Measurements from ENCODE around the gene CLEC1B. TPM values are rescaled to one million over a fixed set of nuclear protein-coding genes. Genes with fewer than 3 reads are reported as not detected.
A peak's percentile ranks its signal among the peaks of the same experiment; 100 is the strongest.

Gene CLEC1B
- total and polyA plus RNA-seq, 12 donors, result 0.22 to 2.8 (median 0.46) TPM; not detected in 5

DNA sequence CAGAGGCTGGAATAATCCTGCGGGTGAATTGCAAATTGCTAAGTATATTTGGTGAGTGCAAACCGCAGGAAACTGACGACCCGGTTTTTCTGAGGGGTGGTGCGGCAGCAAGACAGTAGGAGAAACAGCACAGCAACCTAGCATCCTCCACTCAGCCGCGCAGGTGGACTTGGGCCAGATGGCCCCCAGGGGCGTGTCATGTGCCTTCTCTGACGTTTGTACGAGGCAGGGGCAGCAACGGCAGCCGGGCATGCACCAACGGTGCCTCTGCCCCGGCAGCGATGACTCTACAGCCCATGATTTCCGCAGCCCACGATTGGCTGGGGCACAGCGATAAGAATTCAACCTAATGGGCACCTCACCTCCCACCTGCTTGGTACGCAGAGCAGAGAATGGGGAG, 55.7 kb downstream of the CLEC1B start:
- TF ChIP-seq, protein P1, sequence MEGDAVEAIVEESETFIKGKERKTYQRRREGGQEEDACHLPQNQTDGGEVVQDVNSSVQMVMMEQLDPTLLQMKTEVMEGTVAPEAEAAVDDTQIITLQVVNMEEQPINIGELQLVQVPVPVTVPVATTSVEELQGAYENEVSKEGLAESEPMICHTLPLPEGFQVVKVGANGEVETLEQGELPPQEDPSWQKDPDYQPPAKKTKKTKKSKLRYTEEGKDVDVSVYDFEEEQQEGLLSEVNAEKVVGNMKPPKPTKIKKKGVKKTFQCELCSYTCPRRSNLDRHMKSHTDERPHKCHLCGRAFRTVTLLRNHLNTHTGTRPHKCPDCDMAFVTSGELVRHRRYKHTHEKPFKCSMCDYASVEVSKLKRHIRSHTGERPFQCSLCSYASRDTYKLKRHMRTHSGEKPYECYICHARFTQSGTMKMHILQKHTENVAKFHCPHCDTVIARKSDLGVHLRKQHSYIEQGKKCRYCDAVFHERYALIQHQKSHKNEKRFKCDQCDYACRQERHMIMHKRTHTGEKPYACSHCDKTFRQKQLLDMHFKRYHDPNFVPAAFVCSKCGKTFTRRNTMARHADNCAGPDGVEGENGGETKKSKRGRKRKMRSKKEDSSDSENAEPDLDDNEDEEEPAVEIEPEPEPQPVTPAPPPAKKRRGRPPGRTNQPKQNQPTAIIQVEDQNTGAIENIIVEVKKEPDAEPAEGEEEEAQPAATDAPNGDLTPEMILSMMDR (IDR thresholded peaks at IDR 0.05), result no peak
- no peak for TF ChIP-seq POLR2A (IDR thresholded peaks at IDR 0.05)
- H3K4me3 ChIP-seq, result no peak overlapping the region

More for the DNA sequence above, 55.7 kb downstream of the CLEC1B start:
- intact Hi-C loops (cut with DNase I), result no loop called here
- Histone ChIP-seq H3K27me3 (no peaks in the 10 kb centered on the region), H3K27ac (no peak overlapping the region), H3K36me3 (replicated peaks in 1 of 2) (no peaks in the 10 kb centered on the region), H3K4me1 (replicated peaks in 1 of 2) (no peaks in the 10 kb centered on the region), H3K9me3 (replicated peaks in 1 of 3) (no peaks in the 10 kb centered on the region)
- DNase-seq, result peak in 1 of 7 donors; percentile 14
- 49 to 82% (median 54%) methylated on average over 12 to 19 of the region's 19 CpGs for WGBS, 4 donors

Other genes with a start within 250 kb of the CLEC1B start
- gene CD69, start 238.2 kb downstream of the CLEC1B start, total RNA-seq, result 1 to 10 TPM in 5 of 9 donors, under 1 TPM in 3, not detected in 1; 0.39 to 4.6 (median 1.9) TPM
- gene CD69, start 238.2 kb downstream of the CLEC1B start, polyA plus RNA-seq, result 1 to 10 TPM in 1 of 3 donors, under 1 TPM in 2; 0.88 to 2.8 (median 0.97) TPM
- under 1 TPM in 4 of 9 donors, not detected in 5; 0.17 to 0.61 (median 0.41) TPM for gene KLRF1, start 171.6 kb downstream of the CLEC1B start, total RNA-seq
- under 1 TPM in 1 of 3 donors, not detected in 2; 0.61 TPM for gene KLRF1, start 171.6 kb downstream of the CLEC1B start, polyA plus RNA-seq
- 10 to 100 TPM in 4 of 9 donors, 1 to 10 TPM in 5; 3.9 to 17.0 (median 8.8) TPM for gene CLEC2B, start 129.8 kb downstream of the CLEC1B start, total RNA-seq
- gene CLEC2B, start 129.8 kb downstream of the CLEC1B start, polyA plus RNA-seq, result 10 to 100 TPM; 10.8 to 17.7 (median 11.2) TPM
- gene KLRF2, start 117.6 kb downstream of the CLEC1B start, total RNA-seq, result not detected
- gene KLRF2, start 117.6 kb downstream of the CLEC1B start, polyA plus RNA-seq, result not detected
- gene CLEC2A, start 66.8 kb downstream of the CLEC1B start, total RNA-seq, result not detected
- gene CLEC2A, start 66.8 kb downstream of the CLEC1B start, polyA plus RNA-seq, result not detected
- gene CLEC12A, start 27.7 kb downstream of the CLEC1B start, total RNA-seq, result 1 to 10 TPM in 5 of 9 donors, under 1 TPM in 2, not detected in 2; 0.36 to 2.3 (median 1.4) TPM
- 1 to 10 TPM in 2 of 3 donors, under 1 TPM in 1; 0.51 to 2.0 (median 1.8) TPM for gene CLEC12A, start 27.7 kb downstream of the CLEC1B start, polyA plus RNA-seq
- under 1 TPM in 2 of 9 donors, not detected in 7; 0.11 to 0.14 TPM for gene CLEC12B, start 11.5 kb upstream of the CLEC1B start, total RNA-seq
- gene CLEC12B, start 11.5 kb upstream of the CLEC1B start, polyA plus RNA-seq, result under 1 TPM in 1 of 3 donors, not detected in 2; 0.07 TPM
- gene CLEC9A, start 31.6 kb upstream of the CLEC1B start, total RNA-seq, result under 1 TPM in 3 of 9 donors, not detected in 6; 0.14 to 0.23 (median 0.22) TPM
- under 1 TPM in 2 of 3 donors, not detected in 1; 0.07 to 0.10 TPM for gene CLEC9A, start 31.6 kb upstream of the CLEC1B start, polyA plus RNA-seq
- 1 to 10 TPM; 1.4 to 4.9 (median 2.9) TPM for gene CLEC1A, start 99.9 kb upstream of the CLEC1B start, total RNA-seq
- 1 to 10 TPM; 3.3 to 5.6 (median 3.3) TPM for gene CLEC1A, start 99.9 kb upstream of the CLEC1B start, polyA plus RNA-seq
- gene CLEC7A, start 131.1 kb upstream of the CLEC1B start, total RNA-seq, result 10 to 100 TPM in 4 of 9 donors, 1 to 10 TPM in 5; 3.3 to 23.6 (median 8.8) TPM
- gene CLEC7A, start 131.1 kb upstream of the CLEC1B start, polyA plus RNA-seq, result 1 to 10 TPM; 3.8 to 4.9 (median 3.9) TPM
- 1 to 10 TPM in 2 of 9 donors, under 1 TPM in 6, not detected in 1; 0.28 to 1.8 (median 0.60) TPM for gene OLR1, start 173.0 kb upstream of the CLEC1B start, total RNA-seq
- gene OLR1, start 173.0 kb upstream of the CLEC1B start, polyA plus RNA-seq, result 1 to 10 TPM in 2 of 3 donors, under 1 TPM in 1; 0.37 to 2.2 (median 1.9) TPM
- gene TMEM52B, start 179.9 kb upstream of the CLEC1B start, total RNA-seq, result 1 to 10 TPM in 1 of 9 donors, under 1 TPM in 5, not detected in 3; 0.07 to 2.3 (median 0.34) TPM
- gene TMEM52B, start 179.9 kb upstream of the CLEC1B start, polyA plus RNA-seq, result under 1 TPM; 0.07 to 0.56 (median 0.37) TPM
- 100 to 1,000 TPM in 4 of 9 donors, 10 to 100 TPM in 5; 71.6 to 260 (median 98.4) TPM for gene GABARAPL1, start 213.8 kb upstream of the CLEC1B start, total RNA-seq
- gene GABARAPL1, start 213.8 kb upstream of the CLEC1B start, polyA plus RNA-seq, result 100 to 1,000 TPM in 1 of 3 donors, 10 to 100 TPM in 2; 58.2 to 224 (median 58.9) TPM